A549 (cell line): ENCODE results near the gene TOB1. TPM values are rescaled to one million over a fixed set of nuclear protein-coding genes. Genes with fewer than 3 reads are reported as not detected.

ENCODE experiments used
- ATAC-seq, 2 experiments: fragments of 200-7000 bp in 1 of 2; fragments of >200 bp in 1 of 2; cut with Nextera tagmentation in 1 of 2; cut with Tn5 transposase in 1 of 2; 3 replicates each; pipeline versions ENCODE4 v1.8.0 to v1.9.1; 2018 to 2020; ENCODE audit warnings: mild to moderate bottlenecking in 1 of 2, moderate library complexity in 1 of 2
- CTCF ChIA-PET: fragments of 300-600 bp; sonication (Branson Sonifier 250); formaldehyde crosslinking; extraction: SDS; loops from one replicate; lab custom pipeline; 2021; ENCODE audit warnings: antibody characterized with exemption, inconsistent platforms; lab: Yijun Ruan, JAX
- POLR2A ChIA-PET: fragments of 350-600 bp; formaldehyde crosslinking; extraction: SDS; loops from one replicate; lab custom pipeline; 2021; ENCODE audit warnings: antibody characterized with exemption, inconsistent platforms; lab: Yijun Ruan, JAX
- DNase-seq, 2 experiments: peaks; one replicate each; pipeline versions ENCODE4 v3.0.0 to v3.0.0-alpha.2; 2011 to 2016; ENCODE audit warnings: low read depth in 1 of 2, low spot score in 1 of 2
- FAIRE-seq: peaks from 2 replicates; lab custom pipeline; 2011; peaks lifted over from hg19 to GRCh38; lab: Jason Lieb, UNC
- H3K27ac ChIP-seq, 2 experiments: fragments of >200 bp; sonication (Bioruptor Twin); formaldehyde crosslinking; 3 replicates each; pipeline ENCODE4 v1.5.1; 2016 to 2017
- H3K4me1 ChIP-seq: fragments of >200 bp; sonication (Bioruptor Twin); formaldehyde crosslinking; 3 replicates; pipeline ENCODE4 v1.6.1; 2016
- H3K4me2 ChIP-seq: fragments of >200 bp; sonication (Bioruptor Twin); formaldehyde crosslinking; 3 replicates; pipeline ENCODE4 v1.6.1; 2016
- H3K4me3 ChIP-seq: fragments of >200 bp; sonication (Bioruptor Twin); formaldehyde crosslinking; 3 replicates; pipeline ENCODE4 v1.5.1; 2016
- H3K9me3 ChIP-seq: fragments of >200 bp; sonication (Bioruptor Twin); formaldehyde crosslinking; 3 replicates; pipeline ENCODE4 v1.6.1; 2016
- ATOH8 ChIP-seq: fragments of 250-450 bp; sonication (Bioruptor Pico); IDR thresholded peaks from 2 replicates; pipeline ENCODE4 v1.5.0; 2020; ENCODE audit warnings: low read depth, mild to moderate bottlenecking, moderate library complexity
- BCL3 ChIP-seq: fragments of >200 bp; sonication (Bioruptor Twin); formaldehyde crosslinking; IDR thresholded peaks from 3 replicates; pipeline ENCODE4 v1.6.1; 2016
- CBX2 ChIP-seq: fragments of 200-600 bp; sonication (generic); IDR thresholded peaks from 2 replicates; pipeline ENCODE4 v1.6.1; 2016; ENCODE audit warnings: low read depth, mild to moderate bottlenecking, borderline replicate concordance
- CEBPB ChIP-seq, 2 experiments: fragments of >200 bp in 1 of 2; sonication (Bioruptor Twin) in 1 of 2; formaldehyde crosslinking in 1 of 2; IDR thresholded peaks; 2 replicates each; pipeline ENCODE4 v1.6.1; 2012 to 2016
- CHD2 ChIP-seq: fragments of 150-350 bp; IDR thresholded peaks from 2 replicates; pipeline ENCODE4 v1.6.1; 2014; ENCODE audit warnings: low read length; ENCODE audit not compliant: partially characterized antibody
- EHF ChIP-seq: fragments of 250-450 bp; sonication (Bioruptor Pico); IDR thresholded peaks from 2 replicates; pipeline ENCODE4 v1.5.0; 2020; ENCODE audit warnings: mild to moderate bottlenecking
- ESRRA ChIP-seq: fragments of 150-350 bp; IDR thresholded peaks from 2 replicates; pipeline ENCODE4 v1.6.1; 2014; ENCODE audit warnings: mild to moderate bottlenecking, low read length, borderline replicate concordance
- FOSB ChIP-seq: fragments of 250-450 bp; sonication (Bioruptor Pico); IDR thresholded peaks from 2 replicates; pipeline ENCODE4 v1.5.0; 2020; ENCODE audit warnings: mild to moderate bottlenecking, moderate library complexity
- FOSL2 ChIP-seq, 2 experiments: fragments of 450-650 bp in 1 of 2; fragments of >200 bp in 1 of 2; sonication (Bioruptor Twin) in 1 of 2; formaldehyde crosslinking; IDR thresholded peaks; 2 replicates each; pipeline versions ENCODE4 v1.5.0 to v1.6.1; 2016 to 2020; ENCODE audit warnings: mild to moderate bottlenecking in 1 of 2, moderate library complexity in 1 of 2
- HDAC2 ChIP-seq: fragments of 200-600 bp; sonication (generic); IDR thresholded peaks from 2 replicates; pipeline ENCODE4 v1.6.1; 2016
- HOXA7 ChIP-seq: fragments of 250-450 bp; sonication (Bioruptor Pico); IDR thresholded peaks from 2 replicates; pipeline ENCODE4 v1.5.0; 2020; ENCODE audit warnings: mild to moderate bottlenecking, moderate library complexity
- HOXB13 ChIP-seq: fragments of 250-450 bp; sonication (Bioruptor Pico); IDR thresholded peaks from 2 replicates; pipeline ENCODE4 v1.5.0; 2020; ENCODE audit warnings: low read depth, mild to moderate bottlenecking, moderate library complexity
- MAZ ChIP-seq: fragments of 150-350 bp; IDR thresholded peaks from 2 replicates; pipeline ENCODE4 v1.6.1; 2014; ENCODE audit warnings: antibody characterized with exemption, low read depth, low read length, borderline replicate concordance
- MYC ChIP-seq: IDR thresholded peaks from 2 replicates; pipeline ENCODE4 v1.6.1; 2012; ENCODE audit warnings: mild to moderate bottlenecking, inconsistent platforms, low read length, improper control_type of control experiment, borderline replicate concordance
- NFE2L2 ChIP-seq: fragments of 150-350 bp; conservative IDR thresholded peaks from 2 replicates; pipeline ENCODE4 v1.6.1; 2014; ENCODE audit warnings: low read length
- NPAS2 ChIP-seq: fragments of 250-450 bp; sonication (Bioruptor Pico); IDR thresholded peaks from 2 replicates; pipeline ENCODE4 v1.8.0; 2022; ENCODE audit warnings: mild to moderate bottlenecking, moderate library complexity, borderline replicate concordance
- NR3C1 ChIP-seq: fragments of >200 bp; sonication (Bioruptor Twin); formaldehyde crosslinking; IDR thresholded peaks from 3 replicates; pipeline ENCODE4 v1.6.1; 2017
- PHF8 ChIP-seq: fragments of 200-600 bp; sonication (generic); IDR thresholded peaks from 2 replicates; pipeline ENCODE4 v1.6.1; 2016; ENCODE audit warnings: low read depth, mild to moderate bottlenecking, antibody characterized with exemption, moderate library complexity, borderline replicate concordance
- POLR2A ChIP-seq: IDR thresholded peaks from 2 replicates; pipeline ENCODE4 v1.6.1; 2012; ENCODE audit warnings: mild to moderate bottlenecking, low read length
- POLR2AphosphoS2 ChIP-seq: conservative IDR thresholded peaks from 2 replicates; pipeline ENCODE4 v1.6.1; 2012; ENCODE audit warnings: low read length, improper control_type of control experiment, inconsistent platforms
- RAD21 ChIP-seq, 2 experiments: fragments of >200 bp in 1 of 2; sonication (Bioruptor Twin) in 1 of 2; formaldehyde crosslinking in 1 of 2; IDR thresholded peaks in 1 of 2; conservative IDR thresholded peaks in 1 of 2; 2 replicates in 1 of 2; 3 replicates in 1 of 2; pipeline ENCODE4 v1.6.1; 2012 to 2018; ENCODE audit warnings: inconsistent platforms in 1 of 2
- RARB ChIP-seq: fragments of 250-450 bp; sonication (Bioruptor Pico); IDR thresholded peaks from 2 replicates; pipeline ENCODE4 v1.8.0; 2021; ENCODE audit warnings: mild to moderate bottlenecking, moderate library complexity
- RCOR1 ChIP-seq: fragments of 150-350 bp; IDR thresholded peaks from 2 replicates; pipeline ENCODE4 v1.6.1; 2014; ENCODE audit warnings: antibody characterized with exemption, low read length, low read depth
- RNF2 ChIP-seq: fragments of 200-600 bp; sonication (generic); IDR thresholded peaks from 2 replicates; pipeline ENCODE4 v1.6.1; 2016; ENCODE audit warnings: low read depth, mild to moderate bottlenecking, antibody characterized with exemption, moderate library complexity, borderline replicate concordance
- SREBF2 ChIP-seq: fragments of 450-650 bp; IDR thresholded peaks from 2 replicates; pipeline ENCODE4 v1.6.1; 2014; ENCODE audit warnings: mild to moderate bottlenecking, moderate library complexity
- TP53 ChIP-seq: fragments of 250-450 bp; sonication (Bioruptor Pico); IDR thresholded peaks from 2 replicates; pipeline ENCODE4 v1.5.0; 2021; ENCODE audit warnings: mild to moderate bottlenecking, moderate library complexity
- ZSCAN20 ChIP-seq: fragments of 250-450 bp; sonication (Bioruptor Pico); IDR thresholded peaks from 2 replicates; pipeline ENCODE4 v1.8.0; 2022; ENCODE audit warnings: mild to moderate bottlenecking, moderate library complexity
- WGBS: methylation state at CpG from one replicate; pipeline ENCODE4 v1.1.6; 2017; ENCODE audit errors: missing lambda C conversion rate; 5-methylcytosine and 5-hydroxymethylcytosine counted together
- polyA minus RNA-seq: library from RNA; depleted of rRNA, polyadenylated mRNA; stranded (reverse); fragments of >200 nt; gene quantifications from 2 replicates; pipeline ENCODE4 v1.2.3, GENCODE V29; 2011; rRNA and poly(A)+ RNA removed
- polyA plus RNA-seq, 4 experiments: library from polyadenylated mRNA; depleted of rRNA in 3 of 4; stranded (reverse); fragments of >200 nt; fragmentation: RNase III in 1 of 4; extraction: RNeasy Plus Mini Kit Qiagen cat#74134 plus additional on column Dnase treatment in 1 of 4; gene quantifications; 2 replicates in 3 of 4; 3 replicates in 1 of 4; pipeline ENCODE4 v1.2.3, GENCODE V29; 2011 to 2017
- TF ChIP-seq, protein P1 (sequence below): IDR thresholded peaks from 2 replicates; pipeline ENCODE4 v1.6.1; 2012
- TF ChIP-seq, protein P2 (sequence below): fragments of 200-600 bp; sonication (generic); IDR thresholded peaks from 2 replicates; pipeline ENCODE4 v1.6.1; 2016; ENCODE audit warnings: antibody characterized with exemption, mild to moderate bottlenecking, moderate library complexity
- TF ChIP-seq, protein P3 (sequence below): IDR thresholded peaks from 2 replicates; pipeline ENCODE4 v1.6.1; 2012

TOB1 gene, protein sequence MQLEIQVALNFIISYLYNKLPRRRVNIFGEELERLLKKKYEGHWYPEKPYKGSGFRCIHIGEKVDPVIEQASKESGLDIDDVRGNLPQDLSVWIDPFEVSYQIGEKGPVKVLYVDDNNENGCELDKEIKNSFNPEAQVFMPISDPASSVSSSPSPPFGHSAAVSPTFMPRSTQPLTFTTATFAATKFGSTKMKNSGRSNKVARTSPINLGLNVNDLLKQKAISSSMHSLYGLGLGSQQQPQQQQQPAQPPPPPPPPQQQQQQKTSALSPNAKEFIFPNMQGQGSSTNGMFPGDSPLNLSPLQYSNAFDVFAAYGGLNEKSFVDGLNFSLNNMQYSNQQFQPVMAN
- polyA plus RNA-seq (2011; rRNA removed) (101 and 133 TPM in 2 replicates), polyA plus RNA-seq (2017; fragmentation: RNase III; extraction: RNeasy Plus Mini Kit Qiagen cat#74134 plus additional on column Dnase treatment) (77.9 to 111 TPM (median 103 TPM) in 3 replicates), polyA minus RNA-seq (172 and 195 TPM in 2 replicates)
- polyA plus RNA-seq (2012; cell fraction: cytosol; rRNA removed), result 39.6 and 55.5 TPM in 2 replicates
- 57.4 and 64.7 TPM in 2 replicates for polyA plus RNA-seq (2012; cell fraction: nucleus; rRNA removed)

- peak; percentile 90 to 98 for DNase-seq
- H3K27ac ChIP-seq, result peak within 1 kb of the TSS; percentile 97 to 98
- CTCF ChIA-PET, result interaction anchor here (0.6 to 31.4 kb wide), 12 partner anchors 15 to 287 kb away, joined by 3 to 1502 read pairs (median 5); partner anchors contain the start of gene NME1
- peak; percentile 72 to 86 for ATAC-seq
- peaks cover 34% of the 10 kb centered on the region for H3K4me1 ChIP-seq
- no peaks in the 10 kb centered on the region for H3K9me3 ChIP-seq
- FAIRE-seq, result no peak
- WGBS, result 3% methylated on average over 27 of the region's 75 CpGs
- POLR2A ChIA-PET, result interaction anchor here (0.5 to 9.4 kb wide), 51 partner anchors 8 to 688 kb away, joined by 3 to 648 read pairs (median 6); partner anchors contain the start of genes ANKRD40, LUC7L3, NME1 and NME2
- peak within 1 kb of the TSS; percentile 81 for H3K4me2 ChIP-seq
- H3K4me3 ChIP-seq, result peak within 1 kb of the TSS; percentile 92
- TF ChIP-seq CEBPB (IDR thresholded peaks at IDR 0.05) (no peak), POLR2AphosphoS2 (0 out of 2 replicates have a peak, but pooled peaks have one; percentile 72), FOSL2 (IDR thresholded peaks at IDR 0.05) (no peak), FOSL2 (CRISPR knock-in tag; IDR thresholded peaks at IDR 0.05) (peak; percentile 22; the same call in 1 of the 2 replicates), PHF8 (no peak), CBX2 (no peak), BCL3 (peak; percentile 100), NFE2L2 (no peak), RNF2 (no peak), ZSCAN20 (CRISPR knock-in tag) (0 out of 2 replicates have a peak, but pooled peaks have one; percentile 68), ATOH8 (CRISPR knock-in tag) (0 out of 2 replicates have a peak, but pooled peaks have one; percentile 55), RAD21 (conservative IDR thresholded peaks at IDR 0.05 in 1 of 2, IDR thresholded peaks at IDR 0.05 in 1 of 2) (peak; percentile 7 to 8; a peak in 3 of 5 replicates), HDAC2 (no peak), TP53 (CRISPR knock-in tag) (0 out of 2 replicates have a peak, but pooled peaks have one; percentile 46), HOXA7 (CRISPR knock-in tag) (peak; percentile 93), HOXB13 (no peak), RCOR1 (no peak), MAZ (peak; percentile 86), NPAS2 (CRISPR knock-in tag) (no peak), RARB (CRISPR knock-in tag) (0 out of 2 replicates have a peak, but pooled peaks have one; percentile 43), EHF (CRISPR knock-in tag) (peak; percentile 64; the same call in 1 of the 2 replicates), SREBF2 (no peak), CHD2 (peak; percentile 57), ESRRA (no peak), MYC (peak; percentile 86), FOSB (CRISPR knock-in tag) (peak; percentile 77), POLR2A (peak; percentile 100), NR3C1 (no peak)
- TF ChIP-seq, protein P1, sequence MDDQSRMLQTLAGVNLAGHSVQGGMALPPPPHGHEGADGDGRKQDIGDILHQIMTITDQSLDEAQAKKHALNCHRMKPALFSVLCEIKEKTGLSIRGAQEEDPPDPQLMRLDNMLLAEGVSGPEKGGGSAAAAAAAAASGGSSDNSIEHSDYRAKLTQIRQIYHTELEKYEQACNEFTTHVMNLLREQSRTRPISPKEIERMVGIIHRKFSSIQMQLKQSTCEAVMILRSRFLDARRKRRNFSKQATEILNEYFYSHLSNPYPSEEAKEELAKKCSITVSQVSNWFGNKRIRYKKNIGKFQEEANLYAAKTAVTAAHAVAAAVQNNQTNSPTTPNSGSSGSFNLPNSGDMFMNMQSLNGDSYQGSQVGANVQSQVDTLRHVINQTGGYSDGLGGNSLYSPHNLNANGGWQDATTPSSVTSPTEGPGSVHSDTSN, result peak; percentile 62
- TF ChIP-seq, protein P2, sequence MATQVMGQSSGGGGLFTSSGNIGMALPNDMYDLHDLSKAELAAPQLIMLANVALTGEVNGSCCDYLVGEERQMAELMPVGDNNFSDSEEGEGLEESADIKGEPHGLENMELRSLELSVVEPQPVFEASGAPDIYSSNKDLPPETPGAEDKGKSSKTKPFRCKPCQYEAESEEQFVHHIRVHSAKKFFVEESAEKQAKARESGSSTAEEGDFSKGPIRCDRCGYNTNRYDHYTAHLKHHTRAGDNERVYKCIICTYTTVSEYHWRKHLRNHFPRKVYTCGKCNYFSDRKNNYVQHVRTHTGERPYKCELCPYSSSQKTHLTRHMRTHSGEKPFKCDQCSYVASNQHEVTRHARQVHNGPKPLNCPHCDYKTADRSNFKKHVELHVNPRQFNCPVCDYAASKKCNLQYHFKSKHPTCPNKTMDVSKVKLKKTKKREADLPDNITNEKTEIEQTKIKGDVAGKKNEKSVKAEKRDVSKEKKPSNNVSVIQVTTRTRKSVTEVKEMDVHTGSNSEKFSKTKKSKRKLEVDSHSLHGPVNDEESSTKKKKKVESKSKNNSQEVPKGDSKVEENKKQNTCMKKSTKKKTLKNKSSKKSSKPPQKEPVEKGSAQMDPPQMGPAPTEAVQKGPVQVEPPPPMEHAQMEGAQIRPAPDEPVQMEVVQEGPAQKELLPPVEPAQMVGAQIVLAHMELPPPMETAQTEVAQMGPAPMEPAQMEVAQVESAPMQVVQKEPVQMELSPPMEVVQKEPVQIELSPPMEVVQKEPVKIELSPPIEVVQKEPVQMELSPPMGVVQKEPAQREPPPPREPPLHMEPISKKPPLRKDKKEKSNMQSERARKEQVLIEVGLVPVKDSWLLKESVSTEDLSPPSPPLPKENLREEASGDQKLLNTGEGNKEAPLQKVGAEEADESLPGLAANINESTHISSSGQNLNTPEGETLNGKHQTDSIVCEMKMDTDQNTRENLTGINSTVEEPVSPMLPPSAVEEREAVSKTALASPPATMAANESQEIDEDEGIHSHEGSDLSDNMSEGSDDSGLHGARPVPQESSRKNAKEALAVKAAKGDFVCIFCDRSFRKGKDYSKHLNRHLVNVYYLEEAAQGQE, result no peak; the same call in 1 of the 2 replicates
- TF ChIP-seq, protein P3, sequence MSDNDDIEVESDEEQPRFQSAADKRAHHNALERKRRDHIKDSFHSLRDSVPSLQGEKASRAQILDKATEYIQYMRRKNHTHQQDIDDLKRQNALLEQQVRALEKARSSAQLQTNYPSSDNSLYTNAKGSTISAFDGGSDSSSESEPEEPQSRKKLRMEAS, result peak; percentile 79
Measured at GRCh38 chr17:50866261-50866949, at the start of gene TOB1. TSS of gene TOB1 (minus strand) at chr17:50866354. CDS start at chr17:50864017, 2,337 bp downstream.
